Measurements from ENCODE around the gene NUP205. TPM values are rescaled to one million over a fixed set of nuclear protein-coding genes. Genes with fewer than 3 reads are reported as not detected.
A peak's percentile ranks its signal among the peaks of the same experiment; 100 is the strongest.

NUP205 gene
- total and polyA plus RNA-seq, 2 of the 13 experiments (the other 11 are each of a cell fraction or from before 2014, with no cell fraction given), result 46.2 to 87.2 TPM

DNA sequence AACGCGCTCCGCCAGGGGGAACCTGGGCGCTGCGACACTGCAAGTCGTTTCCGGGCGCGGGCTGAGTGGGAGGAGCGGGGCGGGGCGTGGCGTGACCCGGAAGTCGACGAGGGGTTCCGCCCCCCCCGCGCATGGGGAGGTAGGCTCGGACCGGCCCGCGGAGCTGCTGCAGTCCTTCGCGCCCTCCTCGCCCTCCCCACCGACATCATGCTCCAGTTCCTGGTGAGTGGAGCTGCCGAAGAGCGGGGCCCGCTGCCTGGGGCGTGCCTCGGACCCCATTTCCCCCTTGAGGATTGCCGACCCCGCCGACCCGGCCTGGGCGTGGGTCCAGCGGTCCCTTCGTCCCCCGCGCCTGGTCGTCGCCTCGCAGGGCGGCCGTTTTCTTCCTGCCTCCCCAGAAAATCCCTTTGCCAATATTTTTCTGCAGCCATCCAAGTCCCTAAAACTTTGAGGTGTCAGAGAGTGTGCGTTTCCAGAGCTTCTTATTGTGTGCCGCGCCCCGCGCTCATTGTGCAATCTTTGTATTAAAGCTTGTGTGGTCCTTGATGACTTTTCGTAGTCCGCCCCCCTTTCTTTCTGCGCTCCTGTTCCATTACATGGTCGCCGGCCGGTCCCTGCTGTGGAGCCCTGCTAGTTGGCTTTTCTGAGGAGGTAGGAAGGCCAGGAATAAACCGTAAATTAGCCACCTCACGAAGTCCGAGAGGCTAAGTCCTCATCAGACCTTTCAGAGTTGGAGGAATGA is 104.8 kb downstream of the NUP205 start, which contains the start of gene STMP1 (continued):
- no peak for TF ChIP-seq MAFK (conservative IDR thresholded peaks at IDR 0.05 in 1 of 2, IDR thresholded peaks at IDR 0.05 in 1 of 2; ENCODE audit: low read length in 2 of 2)
- TF ChIP-seq, protein P1, sequence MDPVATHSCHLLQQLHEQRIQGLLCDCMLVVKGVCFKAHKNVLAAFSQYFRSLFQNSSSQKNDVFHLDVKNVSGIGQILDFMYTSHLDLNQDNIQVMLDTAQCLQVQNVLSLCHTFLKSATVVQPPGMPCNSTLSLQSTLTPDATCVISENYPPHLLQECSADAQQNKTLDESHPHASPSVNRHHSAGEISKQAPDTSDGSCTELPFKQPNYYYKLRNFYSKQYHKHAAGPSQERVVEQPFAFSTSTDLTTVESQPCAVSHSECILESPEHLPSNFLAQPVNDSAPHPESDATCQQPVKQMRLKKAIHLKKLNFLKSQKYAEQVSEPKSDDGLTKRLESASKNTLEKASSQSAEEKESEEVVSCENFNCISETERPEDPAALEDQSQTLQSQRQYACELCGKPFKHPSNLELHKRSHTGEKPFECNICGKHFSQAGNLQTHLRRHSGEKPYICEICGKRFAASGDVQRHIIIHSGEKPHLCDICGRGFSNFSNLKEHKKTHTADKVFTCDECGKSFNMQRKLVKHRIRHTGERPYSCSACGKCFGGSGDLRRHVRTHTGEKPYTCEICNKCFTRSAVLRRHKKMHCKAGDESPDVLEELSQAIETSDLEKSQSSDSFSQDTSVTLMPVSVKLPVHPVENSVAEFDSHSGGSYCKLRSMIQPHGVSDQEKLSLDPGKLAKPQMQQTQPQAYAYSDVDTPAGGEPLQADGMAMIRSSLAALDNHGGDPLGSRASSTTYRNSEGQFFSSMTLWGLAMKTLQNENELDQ (CRISPR knock-in tag; IDR thresholded peaks at IDR 0.05; ENCODE audit: borderline replicate concordance), result no peak
- TF ChIP-seq ZNF326 (CRISPR knock-in tag; IDR thresholded peaks at IDR 0.05; ENCODE audit: borderline replicate concordance), result no peak
- TF ChIP-seq HNF4A (CRISPR knock-in tag; IDR thresholded peaks at IDR 0.05), result peak; percentile 45; the same call in 1 of the 2 replicates
- TF ChIP-seq ZSCAN31 (CRISPR knock-in tag; IDR thresholded peaks at IDR 0.05; ENCODE audit: low read depth), result peak; percentile 95
- TF ChIP-seq KAT7 (CRISPR knock-in tag; IDR thresholded peaks at IDR 0.05; ENCODE audit: borderline replicate concordance), result peak; percentile 94; the same call in 1 of the 2 replicates
- 0 out of 2 replicates have a peak, but pooled peaks have one; percentile 46 for TF ChIP-seq ZNF615 (CRISPR knock-in tag; IDR thresholded peaks at IDR 0.05; ENCODE audit: borderline replicate concordance)
- TF ChIP-seq RBAK (CRISPR knock-in tag; IDR thresholded peaks at IDR 0.05), result no peak
- no peak for TF ChIP-seq EHMT2 (IDR thresholded peaks at IDR 0.05; ENCODE audit: borderline replicate concordance, low read depth, low read length)
- no peak for TF ChIP-seq ZKSCAN5 (CRISPR knock-in tag; IDR thresholded peaks at IDR 0.05)
- peak; percentile 86; the same call in 1 of the 2 replicates for TF ChIP-seq ZSCAN5A (CRISPR knock-in tag; IDR thresholded peaks at IDR 0.05; ENCODE audit: borderline replicate concordance)
- peak; percentile 86; the same call in 1 of the 2 replicates for TF ChIP-seq MED13 (CRISPR knock-in tag; IDR thresholded peaks at IDR 0.05)
- TF ChIP-seq KAT8 (CRISPR knock-in tag; IDR thresholded peaks at IDR 0.05), result peak; percentile 96
- TF ChIP-seq, protein P2, sequence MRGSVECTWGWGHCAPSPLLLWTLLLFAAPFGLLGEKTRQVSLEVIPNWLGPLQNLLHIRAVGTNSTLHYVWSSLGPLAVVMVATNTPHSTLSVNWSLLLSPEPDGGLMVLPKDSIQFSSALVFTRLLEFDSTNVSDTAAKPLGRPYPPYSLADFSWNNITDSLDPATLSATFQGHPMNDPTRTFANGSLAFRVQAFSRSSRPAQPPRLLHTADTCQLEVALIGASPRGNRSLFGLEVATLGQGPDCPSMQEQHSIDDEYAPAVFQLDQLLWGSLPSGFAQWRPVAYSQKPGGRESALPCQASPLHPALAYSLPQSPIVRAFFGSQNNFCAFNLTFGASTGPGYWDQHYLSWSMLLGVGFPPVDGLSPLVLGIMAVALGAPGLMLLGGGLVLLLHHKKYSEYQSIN (CRISPR knock-in tag; IDR thresholded peaks at IDR 0.05; ENCODE audit: borderline replicate concordance), result no peak
- TF ChIP-seq RBM22 (optimal IDR thresholded peaks at IDR 0.05; ENCODE audit: low read length), result no peak
- TF ChIP-seq, protein P3, sequence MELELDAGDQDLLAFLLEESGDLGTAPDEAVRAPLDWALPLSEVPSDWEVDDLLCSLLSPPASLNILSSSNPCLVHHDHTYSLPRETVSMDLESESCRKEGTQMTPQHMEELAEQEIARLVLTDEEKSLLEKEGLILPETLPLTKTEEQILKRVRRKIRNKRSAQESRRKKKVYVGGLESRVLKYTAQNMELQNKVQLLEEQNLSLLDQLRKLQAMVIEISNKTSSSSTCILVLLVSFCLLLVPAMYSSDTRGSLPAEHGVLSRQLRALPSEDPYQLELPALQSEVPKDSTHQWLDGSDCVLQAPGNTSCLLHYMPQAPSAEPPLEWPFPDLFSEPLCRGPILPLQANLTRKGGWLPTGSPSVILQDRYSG (CRISPR knock-in tag; IDR thresholded peaks at IDR 0.05), result no peak
- TF ChIP-seq, protein P4, sequence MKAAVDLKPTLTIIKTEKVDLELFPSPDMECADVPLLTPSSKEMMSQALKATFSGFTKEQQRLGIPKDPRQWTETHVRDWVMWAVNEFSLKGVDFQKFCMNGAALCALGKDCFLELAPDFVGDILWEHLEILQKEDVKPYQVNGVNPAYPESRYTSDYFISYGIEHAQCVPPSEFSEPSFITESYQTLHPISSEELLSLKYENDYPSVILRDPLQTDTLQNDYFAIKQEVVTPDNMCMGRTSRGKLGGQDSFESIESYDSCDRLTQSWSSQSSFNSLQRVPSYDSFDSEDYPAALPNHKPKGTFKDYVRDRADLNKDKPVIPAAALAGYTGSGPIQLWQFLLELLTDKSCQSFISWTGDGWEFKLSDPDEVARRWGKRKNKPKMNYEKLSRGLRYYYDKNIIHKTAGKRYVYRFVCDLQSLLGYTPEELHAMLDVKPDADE (CRISPR knock-in tag; IDR thresholded peaks at IDR 0.05), result peak; percentile 95; the same call in 1 of the 2 replicates

All from HepG2 (cell line).